ENCODE measurements around the gene CAB39L. TPM values are rescaled to one million over a fixed set of nuclear protein-coding genes. Genes with fewer than 3 reads are reported as not detected.

Gene CAB39L
- total RNA-seq, 1 donor from 2014 or later = 13.3 TPM

DNA sequence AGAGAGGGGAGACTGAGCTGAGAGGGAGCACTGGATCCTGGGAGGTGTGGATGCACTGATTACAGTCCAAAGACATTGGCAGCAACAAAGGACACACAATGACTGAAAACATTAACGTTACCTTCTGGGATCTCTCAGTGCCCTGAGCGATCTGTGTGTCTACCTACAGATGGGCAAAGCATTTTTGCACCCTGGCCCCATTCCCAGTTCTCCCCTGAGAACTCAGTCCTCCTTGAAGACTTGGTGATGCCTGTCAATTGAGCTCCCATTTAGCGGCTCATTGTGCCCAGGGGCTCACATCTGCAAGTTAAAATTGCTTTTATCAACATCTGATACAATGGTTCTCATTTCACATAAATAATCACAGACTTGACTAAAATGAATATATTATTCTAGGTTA, 133.6 kb downstream of the CAB39L start:
- no peak for DNase-seq (ENCODE audit: low spot score in 2 of 2, unreplicated experiment in 2 of 2)
- Mint-ChIP-seq H3K4me3 (no peak overlapping the region), H3K27me3 (ENCODE audit: low read depth) (no peaks in the 10 kb centered on the region), H3K4me1 (peaks cover 25% of the 10 kb centered on the region), H3K27ac (no peak overlapping the region), H3K36me3 (peaks cover 11% of the 10 kb centered on the region), H3K9me3 (no peaks in the 10 kb centered on the region)
- TF ChIP-seq CTCF (IDR thresholded peaks at IDR 0.05; ENCODE audit: unreplicated experiment) = no peak

GRCh38 chr13:49308921-49309408, 134.9 kb downstream of the CAB39L start:
- no peaks in the 10 kb centered on the region for H3K27me3 Mint-ChIP-seq (ENCODE audit: low read depth)
- H3K36me3 Mint-ChIP-seq = peaks cover 11% of the 10 kb centered on the region
- H3K4me1 Mint-ChIP-seq = peaks cover 25% of the 10 kb centered on the region
- peak overlapping the region; percentile 83 for H3K27ac Mint-ChIP-seq
- TF ChIP-seq CTCF (IDR thresholded peaks at IDR 0.05; ENCODE audit: unreplicated experiment) = no peak
- no peak for DNase-seq (ENCODE audit: low spot score in 2 of 2, unreplicated experiment in 2 of 2)
- H3K9me3 Mint-ChIP-seq = no peaks in the 10 kb centered on the region
- no peak overlapping the region for H3K4me3 Mint-ChIP-seq

DNA sequence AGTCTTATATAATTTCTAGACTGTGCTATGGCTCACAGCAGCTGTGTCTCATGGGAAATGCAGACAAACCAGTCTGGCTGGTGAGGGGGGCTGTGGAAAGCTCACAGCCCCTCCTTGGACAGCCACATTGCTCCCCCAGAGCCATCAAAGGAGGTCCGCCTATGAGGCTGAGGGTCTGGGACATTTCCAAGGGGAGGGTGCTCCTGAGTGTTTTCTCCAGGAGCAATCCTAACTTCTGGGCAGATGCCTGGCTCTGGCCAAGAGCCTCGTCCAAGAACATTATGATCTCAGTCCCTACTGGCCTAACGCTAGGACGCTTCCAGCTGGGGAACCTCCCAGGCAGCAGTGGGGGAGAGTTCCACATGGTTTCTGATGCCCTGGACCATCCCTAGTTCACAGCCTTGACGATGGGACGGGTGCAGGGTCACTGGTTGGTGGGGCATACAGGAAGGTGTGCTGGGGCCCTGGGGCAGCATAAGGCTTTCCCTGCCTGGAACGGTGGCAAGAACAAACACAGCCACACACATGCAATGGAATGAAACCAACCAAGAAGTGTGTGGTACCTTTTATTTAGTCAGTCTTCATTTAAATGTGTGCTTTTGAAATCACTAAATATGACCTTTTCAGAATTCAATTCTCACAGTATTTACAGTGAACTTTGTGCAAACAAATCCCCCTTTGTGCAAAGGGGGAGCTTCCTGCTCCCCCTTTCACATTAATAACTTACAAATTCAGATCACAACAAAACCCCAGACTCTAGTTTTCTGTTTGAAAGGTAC, 135.6 kb downstream of the CAB39L start:
- TF ChIP-seq CTCF (IDR thresholded peaks at IDR 0.05; ENCODE audit: unreplicated experiment) = no peak
- DNase-seq (ENCODE audit: low spot score in 2 of 2, unreplicated experiment in 2 of 2) = no peak
- Mint-ChIP-seq H3K27ac (peak overlapping the region; percentile 83), H3K27me3 (ENCODE audit: low read depth) (peaks cover 3% of the 10 kb centered on the region), H3K4me3 (no peak overlapping the region), H3K4me1 (peaks cover 22% of the 10 kb centered on the region), H3K36me3 (peaks cover 11% of the 10 kb centered on the region), H3K9me3 (no peaks in the 10 kb centered on the region)

GRCh38 chr13:49307365-49307764, 136.5 kb downstream of the CAB39L start:
- Mint-ChIP-seq H3K27me3 (ENCODE audit: low read depth) (peaks cover 11% of the 10 kb centered on the region), H3K4me1 (peaks cover 28% of the 10 kb centered on the region), H3K9me3 (no peaks in the 10 kb centered on the region), H3K36me3 (peaks cover 11% of the 10 kb centered on the region), H3K4me3 (no peak overlapping the region), H3K27ac (peak overlapping the region; percentile 83)
- TF ChIP-seq CTCF (IDR thresholded peaks at IDR 0.05; ENCODE audit: unreplicated experiment) = no peak
- no peak for DNase-seq (ENCODE audit: low spot score in 2 of 2, unreplicated experiment in 2 of 2)

DNA sequence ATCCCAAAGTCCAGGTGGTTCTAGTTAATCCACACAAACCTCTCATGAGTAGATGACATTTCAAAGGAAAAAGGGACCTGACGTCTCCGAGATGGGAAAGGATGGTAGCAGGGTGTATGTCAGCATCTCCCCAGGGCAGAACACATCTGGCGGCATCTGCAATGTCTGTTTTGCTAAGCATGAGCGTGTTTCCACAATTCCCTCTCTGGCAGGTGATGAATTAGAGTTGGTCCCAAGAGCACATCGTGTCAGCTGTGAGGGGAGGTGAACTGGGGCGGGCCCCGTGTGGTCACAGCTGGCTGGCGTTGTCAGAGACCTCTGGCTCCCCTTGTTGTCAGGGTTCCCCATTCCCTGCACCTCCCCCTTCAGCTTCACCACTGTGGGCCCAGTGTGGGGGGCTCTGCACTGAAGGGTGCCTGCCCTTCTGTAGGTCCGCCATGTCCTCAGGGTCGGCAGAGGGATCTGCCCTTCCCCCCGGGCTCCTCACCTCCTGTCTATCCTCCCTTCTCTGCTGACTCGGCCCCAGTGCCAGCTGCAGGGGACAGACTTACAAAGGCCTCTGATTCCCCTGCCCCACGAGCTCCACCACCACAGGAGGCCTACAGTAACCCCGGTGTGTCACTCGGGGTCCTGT, 138.0 kb downstream of the CAB39L start:
- peaks cover 11% of the 10 kb centered on the region for H3K36me3 Mint-ChIP-seq
- no peaks in the 10 kb centered on the region for H3K9me3 Mint-ChIP-seq
- peaks cover 15% of the 10 kb centered on the region for H3K27me3 Mint-ChIP-seq (ENCODE audit: low read depth)
- no peak for TF ChIP-seq CTCF (IDR thresholded peaks at IDR 0.05; ENCODE audit: unreplicated experiment)
- peaks cover 37% of the 10 kb centered on the region for H3K4me1 Mint-ChIP-seq
- no peak overlapping the region for H3K4me3 Mint-ChIP-seq
- no peak overlapping the region for H3K27ac Mint-ChIP-seq
- no peak for DNase-seq (ENCODE audit: low spot score in 2 of 2, unreplicated experiment in 2 of 2)
